Progenitor cell of endocrine pancreas (in vitro differentiated cells): ENCODE measurements around the gene TXNRD3. TPM values are rescaled to one million over a fixed set of nuclear protein-coding genes. Genes with fewer than 3 reads are reported as not detected.

ENCODE experiments used
- DNase-seq: peaks from one replicate; pipeline ENCODE4 v3.0.0; 2021; ENCODE audit warnings: low spot score; ENCODE audit not compliant: unreplicated experiment
- H3K27ac Mint-ChIP-seq: 2 replicates; pipeline ENCODE4 v1.8.0; 2021; ENCODE audit warnings: mild to moderate bottlenecking, moderate library complexity, mixed read lengths
- H3K27me3 Mint-ChIP-seq: 2 replicates; pipeline ENCODE4 v1.8.0; 2021; ENCODE audit warnings: mixed read lengths
- H3K36me3 Mint-ChIP-seq: 2 replicates; pipeline ENCODE4 v1.8.0; 2022; ENCODE audit warnings: mixed read lengths; ENCODE audit not compliant: insufficient read depth
- H3K4me1 Mint-ChIP-seq: 2 replicates; pipeline ENCODE4 v1.8.0; 2021; ENCODE audit warnings: low read depth, mixed read lengths
- H3K4me3 Mint-ChIP-seq: 2 replicates; pipeline ENCODE4 v1.8.0; 2021; ENCODE audit warnings: low read depth, mild to moderate bottlenecking, moderate library complexity, mixed read lengths
- H3K9me3 Mint-ChIP-seq: 2 replicates; pipeline ENCODE4 v1.8.0; 2021; ENCODE audit warnings: low read depth, mixed read lengths
- total RNA-seq: library from RNA; stranded (reverse); gene quantifications from 2 replicates; pipeline ENCODE4 v1.2.1, GENCODE V29; 2021
- TF ChIP-seq, protein P1 (sequence below): fragments of 200-600 bp; sonication (generic); IDR thresholded peaks from one replicate; pipeline ENCODE4 v1.5.0; 2021; ENCODE audit warnings: antibody characterized with exemption, mild to moderate bottlenecking; ENCODE audit not compliant: unreplicated experiment

TXNRD3 gene
- total RNA-seq, 1 donor from 2014 or later, result 12.9 TPM

DNA sequence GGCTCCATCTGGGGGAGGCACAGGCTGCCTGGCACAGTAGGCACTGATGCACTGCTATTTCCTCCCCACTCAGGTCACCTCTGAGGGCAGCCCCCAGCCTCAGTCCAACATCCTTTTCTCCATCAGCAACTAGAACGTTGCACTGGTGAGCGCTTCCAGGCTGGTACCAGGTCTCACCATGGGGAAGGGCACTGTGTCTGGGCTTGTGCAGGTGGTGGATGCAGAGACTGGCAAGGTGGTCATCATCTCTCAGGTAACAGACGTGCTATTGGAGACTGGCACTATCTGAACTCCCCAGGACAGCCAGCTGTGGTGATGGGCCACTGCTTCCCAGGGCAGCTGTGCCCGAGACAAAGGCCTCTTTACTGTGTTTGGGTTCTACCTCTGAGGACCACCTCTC, 8.3 kb upstream of the TXNRD3 start:
- H3K4me3 Mint-ChIP-seq, result no peak overlapping the region
- H3K4me1 Mint-ChIP-seq, result no peaks in the 10 kb centered on the region
- no peak overlapping the region for H3K27ac Mint-ChIP-seq
- H3K27me3 Mint-ChIP-seq, result peaks cover 38% of the 10 kb centered on the region
- peaks cover 3% of the 10 kb centered on the region for H3K9me3 Mint-ChIP-seq
- no peaks in the 10 kb centered on the region for H3K36me3 Mint-ChIP-seq
- TF ChIP-seq, protein P1, sequence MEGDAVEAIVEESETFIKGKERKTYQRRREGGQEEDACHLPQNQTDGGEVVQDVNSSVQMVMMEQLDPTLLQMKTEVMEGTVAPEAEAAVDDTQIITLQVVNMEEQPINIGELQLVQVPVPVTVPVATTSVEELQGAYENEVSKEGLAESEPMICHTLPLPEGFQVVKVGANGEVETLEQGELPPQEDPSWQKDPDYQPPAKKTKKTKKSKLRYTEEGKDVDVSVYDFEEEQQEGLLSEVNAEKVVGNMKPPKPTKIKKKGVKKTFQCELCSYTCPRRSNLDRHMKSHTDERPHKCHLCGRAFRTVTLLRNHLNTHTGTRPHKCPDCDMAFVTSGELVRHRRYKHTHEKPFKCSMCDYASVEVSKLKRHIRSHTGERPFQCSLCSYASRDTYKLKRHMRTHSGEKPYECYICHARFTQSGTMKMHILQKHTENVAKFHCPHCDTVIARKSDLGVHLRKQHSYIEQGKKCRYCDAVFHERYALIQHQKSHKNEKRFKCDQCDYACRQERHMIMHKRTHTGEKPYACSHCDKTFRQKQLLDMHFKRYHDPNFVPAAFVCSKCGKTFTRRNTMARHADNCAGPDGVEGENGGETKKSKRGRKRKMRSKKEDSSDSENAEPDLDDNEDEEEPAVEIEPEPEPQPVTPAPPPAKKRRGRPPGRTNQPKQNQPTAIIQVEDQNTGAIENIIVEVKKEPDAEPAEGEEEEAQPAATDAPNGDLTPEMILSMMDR, result no peak
- no peak for DNase-seq

DNA sequence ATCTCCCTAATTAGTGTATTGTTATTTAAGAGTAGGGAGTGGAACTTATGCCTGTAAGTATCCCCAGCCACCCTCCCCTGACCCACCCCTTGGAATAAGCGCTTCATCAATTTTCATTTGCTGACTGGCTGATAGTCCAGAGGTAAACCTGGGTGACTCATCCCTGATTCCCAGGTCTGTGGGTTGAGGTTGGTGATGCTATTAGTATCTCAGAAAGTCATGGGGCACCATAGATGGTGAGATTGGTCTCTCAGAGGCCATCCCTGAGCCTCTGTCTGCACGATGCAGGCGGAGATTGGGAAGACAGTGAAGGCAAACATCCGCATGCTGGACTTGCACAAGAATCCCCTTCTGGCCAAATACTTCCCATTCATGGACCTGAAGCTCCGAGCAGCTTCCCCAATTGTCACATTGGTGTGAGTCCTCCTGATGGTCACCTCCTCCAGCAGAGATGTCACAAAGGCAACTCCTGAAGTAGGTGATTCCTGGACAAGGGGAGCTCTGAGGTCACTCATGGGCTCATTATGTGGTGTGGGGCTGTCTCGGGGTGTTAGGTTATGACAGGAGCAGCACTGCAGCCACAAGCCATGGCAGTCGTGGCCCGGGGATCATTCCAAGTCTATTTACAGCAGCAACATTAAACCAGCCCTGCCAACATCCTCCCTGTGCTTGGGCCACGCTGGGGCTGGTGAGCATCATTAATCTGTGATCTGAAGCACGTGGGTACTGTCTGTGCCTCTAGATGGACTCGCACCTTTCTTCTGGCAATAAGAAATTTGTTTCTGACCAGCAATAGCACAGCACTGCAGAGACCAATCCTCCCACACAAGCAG, 6.8 kb upstream of the TXNRD3 start:
- Mint-ChIP-seq H3K36me3 (peaks cover 1% of the 10 kb centered on the region), H3K27me3 (peaks cover 42% of the 10 kb centered on the region)

DNA sequence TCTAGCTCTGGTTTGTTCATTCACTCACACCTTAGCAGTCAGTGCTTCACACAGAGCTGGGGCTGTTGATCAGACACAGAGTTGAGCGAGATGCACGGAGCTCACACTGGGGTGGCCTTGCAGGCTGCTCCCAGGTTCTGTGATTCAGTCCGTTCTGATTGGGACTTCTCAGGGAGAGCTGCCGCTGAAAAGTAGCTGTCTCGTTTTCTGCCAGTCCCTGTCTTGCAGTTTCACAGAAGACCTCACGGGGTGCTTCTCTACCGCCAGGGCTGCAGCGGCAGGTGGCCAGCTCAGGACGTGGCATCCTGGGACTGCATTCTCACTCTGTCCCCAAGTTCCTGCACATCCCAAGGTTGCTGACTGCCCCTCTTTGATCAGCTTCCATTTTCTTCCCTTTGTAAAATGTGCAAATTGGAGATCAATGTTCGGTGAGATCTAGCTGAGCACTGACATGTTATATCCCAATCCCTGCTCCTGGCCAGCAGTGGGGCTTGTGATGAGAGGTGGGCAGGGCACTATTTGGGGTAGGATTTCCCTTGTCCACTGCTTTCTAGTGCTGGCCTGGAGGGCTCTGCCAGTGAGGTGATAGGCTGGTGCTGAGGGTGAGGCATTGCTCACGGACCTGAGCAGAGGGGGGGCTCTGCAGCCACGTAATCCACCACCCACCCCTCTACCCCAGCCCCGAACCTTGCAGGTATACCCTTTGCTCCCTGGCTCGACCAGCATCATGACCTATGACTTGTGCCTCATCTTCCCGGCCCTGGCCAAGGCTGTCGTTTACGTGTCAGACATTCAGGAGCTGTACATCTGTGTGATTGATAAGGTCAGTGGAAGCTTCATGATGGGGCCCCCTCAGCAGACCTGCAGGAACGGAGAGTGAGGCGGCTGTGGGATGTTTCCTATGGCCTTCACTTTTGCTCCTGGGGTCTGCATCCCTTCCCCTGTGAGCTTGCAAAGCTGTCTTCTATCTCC, 5.3 kb upstream of the TXNRD3 start:
- DNase-seq, result no peak
- H3K9me3 Mint-ChIP-seq, result peaks cover 7% of the 10 kb centered on the region
- peaks cover 1% of the 10 kb centered on the region for H3K36me3 Mint-ChIP-seq
- H3K27ac Mint-ChIP-seq, result no peak overlapping the region
- peaks cover 39% of the 10 kb centered on the region for H3K27me3 Mint-ChIP-seq
- TF ChIP-seq, protein P1, result peak; percentile 35
- H3K4me1 Mint-ChIP-seq, result no peaks in the 10 kb centered on the region
- H3K4me3 Mint-ChIP-seq, result no peak overlapping the region

More for the DNA sequence above, 6.8 kb upstream of the TXNRD3 start:
- Mint-ChIP-seq H3K4me3 (no peak overlapping the region), H3K4me1 (no peaks in the 10 kb centered on the region), H3K9me3 (peaks cover 7% of the 10 kb centered on the region), H3K27ac (no peak overlapping the region)
- no peak for DNase-seq
- TF ChIP-seq, protein P1, result no peak

DNA sequence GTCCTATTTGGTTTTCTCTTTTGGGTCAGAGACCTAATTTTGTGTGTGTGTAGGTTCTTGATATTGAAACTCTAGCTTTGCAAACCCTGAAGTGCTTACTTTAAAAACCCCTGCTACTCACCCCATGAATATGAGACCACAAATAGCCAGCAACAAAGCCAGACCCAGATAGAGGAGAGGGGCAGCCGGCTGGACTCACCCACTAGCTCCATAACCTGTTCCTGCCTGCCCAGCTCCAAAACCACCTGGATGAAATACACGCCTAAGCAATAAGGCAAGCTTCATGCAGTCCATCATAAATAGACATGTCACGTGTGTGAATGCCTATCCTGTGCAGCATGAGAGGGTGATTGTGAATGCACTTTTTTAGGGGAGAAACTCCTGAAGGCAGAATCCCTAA, 3.7 kb upstream of the TXNRD3 start:
- Mint-ChIP-seq H3K4me3 (no peak overlapping the region), H3K9me3 (peaks cover 7% of the 10 kb centered on the region), H3K27ac (no peak overlapping the region), H3K27me3 (peaks cover 32% of the 10 kb centered on the region), H3K36me3 (peaks cover 1% of the 10 kb centered on the region), H3K4me1 (peaks cover 4% of the 10 kb centered on the region)
- TF ChIP-seq, protein P1, result no peak
- DNase-seq, result no peak

DNA sequence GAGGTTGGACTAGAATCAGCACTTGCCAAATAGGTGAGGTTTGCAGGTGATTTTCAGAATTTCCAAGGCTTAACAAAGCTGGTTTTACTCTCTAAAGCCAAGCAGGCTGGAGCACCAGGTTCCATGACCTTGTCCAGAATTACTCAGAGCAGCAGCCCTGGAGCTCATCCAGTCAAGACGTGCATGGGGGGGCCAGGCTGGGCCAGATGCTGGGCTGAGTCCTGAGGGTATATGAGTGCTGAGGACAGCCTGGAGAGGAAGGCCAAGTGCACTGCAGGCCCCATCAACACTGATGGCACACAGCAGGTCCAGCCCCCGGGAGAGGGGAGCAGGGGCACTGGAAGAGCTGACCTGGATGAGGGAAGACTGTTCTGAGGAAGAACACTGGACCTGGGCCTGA, 3.0 kb upstream of the TXNRD3 start:
- TF ChIP-seq, protein P1, result no peak
- Mint-ChIP-seq H3K9me3 (peaks cover 7% of the 10 kb centered on the region), H3K36me3 (peaks cover 1% of the 10 kb centered on the region), H3K4me1 (peaks cover 4% of the 10 kb centered on the region), H3K4me3 (no peak overlapping the region), H3K27me3 (peaks cover 30% of the 10 kb centered on the region), H3K27ac (no peak overlapping the region)
- DNase-seq, result no peak
